Stimulated activated CD8-positive, alpha-beta memory T cell treated with anti-CD3 and anti-CD28 coated beads, Interleukin-7, amount 100 ng/mL, for 1 hour (primary cell): ENCODE measurements around the gene CHAC2.
"Not testable (repeated sequence)": the region's sequence is repeated elsewhere in the genome, so short reads cannot be mapped to it uniquely, and the experiment has no call there.

Source experiments
- DNase-seq, 2 donors: peaks; one replicate each; pipeline ENCODE4 v3.0.0-alpha.2; 2020; ENCODE audit warnings: low read depth in 2 of 2

CHAC2 gene

DNA sequence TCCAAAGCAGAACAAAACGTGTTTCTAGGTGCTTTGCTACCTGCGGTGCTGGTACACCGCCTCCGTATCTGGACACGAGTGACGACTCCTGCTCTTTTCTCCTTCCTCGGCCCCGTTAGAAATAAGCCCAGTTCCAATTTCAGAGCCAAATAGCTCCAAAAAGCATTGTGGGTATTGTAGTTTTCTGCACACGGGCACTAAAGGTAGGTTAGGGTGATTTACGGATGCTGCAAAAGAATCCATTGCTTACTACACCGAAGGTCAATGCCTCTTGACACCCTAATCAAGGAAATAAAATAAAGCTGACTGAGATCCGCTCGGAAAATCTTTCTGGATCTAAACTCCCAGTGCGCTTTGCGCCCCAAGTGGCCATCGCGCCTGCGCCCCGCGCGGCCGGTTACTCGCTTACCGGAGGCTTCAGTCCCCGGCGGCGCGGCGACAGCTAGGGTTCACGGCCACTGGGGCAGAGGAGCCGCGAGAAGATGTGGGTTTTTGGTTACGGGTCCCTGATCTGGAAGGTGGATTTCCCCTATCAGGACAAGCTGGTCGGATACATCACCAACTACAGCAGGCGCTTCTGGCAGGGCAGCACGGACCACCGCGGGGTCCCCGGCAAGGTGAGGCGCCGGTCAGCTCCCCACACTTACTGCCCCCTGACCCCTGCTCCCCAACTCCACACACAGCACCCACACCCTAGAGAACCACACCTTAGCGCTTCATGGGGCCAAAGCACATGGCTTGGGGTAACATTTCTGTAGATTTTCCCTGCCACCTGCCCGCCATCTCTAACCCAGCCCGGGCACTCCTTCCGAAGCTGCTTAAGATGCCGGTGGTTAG, at the start of gene CHAC2:
Gene CHAC2, plus strand, starts transcription at position 400 of the 837 bp plus-strand sequence. Its CDS starts 83 bp downstream, at position 483.
- DNase-seq: peak; percentile 65 to 72

DNA sequence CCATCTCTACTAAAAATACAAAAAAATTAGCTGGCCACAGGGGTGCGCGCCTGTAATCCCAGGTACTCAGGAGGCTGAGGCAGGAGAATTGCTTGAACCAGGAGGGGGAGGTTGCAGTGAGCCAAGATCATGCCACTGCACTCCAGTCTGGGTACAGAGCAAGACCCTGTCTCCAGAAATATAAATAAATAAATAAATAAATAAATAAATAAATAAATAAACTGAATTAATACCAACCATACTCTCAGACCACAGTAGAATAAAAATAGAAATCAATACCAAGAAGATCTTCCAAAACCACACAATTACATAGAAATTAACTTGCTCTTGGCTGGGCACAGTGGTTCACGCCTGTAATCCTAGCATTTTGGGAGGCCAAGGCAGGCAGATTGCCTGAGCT, 46.7 kb upstream of the CHAC2 start:
- DNase-seq: not testable (repeated sequence)

DNA sequence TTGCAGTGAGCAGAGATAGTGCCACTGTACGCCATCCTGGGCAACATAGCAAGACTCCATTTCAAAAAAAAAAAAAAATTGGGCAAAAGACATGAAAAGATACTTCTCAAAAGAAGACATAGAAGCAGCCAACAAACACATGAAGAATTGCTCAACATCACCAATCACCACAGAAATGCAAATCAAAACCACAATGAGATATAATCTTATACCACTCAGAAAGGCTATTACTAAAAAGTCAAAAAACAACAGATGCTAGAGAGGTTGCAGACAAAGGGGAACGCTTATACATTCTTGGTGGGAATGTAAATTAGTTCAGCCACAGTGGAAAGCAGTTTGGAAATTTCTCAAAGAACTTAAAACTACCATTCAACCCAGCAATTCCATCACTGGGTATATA, 43.1 kb upstream of the CHAC2 start:
- no peak for DNase-seq

DNA sequence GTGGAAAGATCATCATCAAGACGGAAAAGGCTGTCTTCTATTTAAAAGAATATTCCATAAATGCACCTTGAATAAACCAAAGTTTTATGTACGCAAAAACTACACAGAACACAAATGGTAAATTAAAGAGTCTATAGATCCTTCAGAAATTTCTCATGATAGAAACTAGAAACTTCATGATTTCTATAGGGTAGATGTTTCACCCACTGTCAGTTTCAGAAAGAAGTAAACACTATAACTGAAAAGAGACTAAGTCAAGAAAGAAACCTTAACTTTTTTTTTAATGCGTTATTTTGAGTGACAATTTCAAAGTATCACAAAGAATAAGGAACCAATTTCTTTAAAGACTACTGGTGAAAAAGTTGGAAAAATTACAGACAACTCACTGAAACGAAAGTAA, 41.9 kb upstream of the CHAC2 start:
- no peak for DNase-seq

DNA sequence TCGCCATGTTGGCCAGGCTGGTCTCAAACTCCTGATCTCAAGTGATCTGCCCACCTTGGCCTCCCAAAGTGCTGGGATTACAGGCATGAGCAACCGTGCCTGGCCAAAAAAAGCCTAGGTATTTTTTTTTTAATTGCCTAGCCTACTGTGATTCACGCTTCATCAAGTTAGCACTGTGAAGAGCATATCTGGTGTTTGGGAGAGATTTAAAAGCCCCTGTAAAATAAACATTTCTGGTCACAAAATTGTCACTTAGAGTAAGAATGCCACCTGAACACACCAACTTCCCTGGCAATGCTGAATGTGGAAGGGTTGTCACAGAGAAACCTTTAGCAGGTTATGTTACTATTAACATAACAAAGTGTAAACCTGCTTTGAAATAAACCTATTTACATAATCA, 39.7 kb upstream of the CHAC2 start:
- DNase-seq: no peak

DNA sequence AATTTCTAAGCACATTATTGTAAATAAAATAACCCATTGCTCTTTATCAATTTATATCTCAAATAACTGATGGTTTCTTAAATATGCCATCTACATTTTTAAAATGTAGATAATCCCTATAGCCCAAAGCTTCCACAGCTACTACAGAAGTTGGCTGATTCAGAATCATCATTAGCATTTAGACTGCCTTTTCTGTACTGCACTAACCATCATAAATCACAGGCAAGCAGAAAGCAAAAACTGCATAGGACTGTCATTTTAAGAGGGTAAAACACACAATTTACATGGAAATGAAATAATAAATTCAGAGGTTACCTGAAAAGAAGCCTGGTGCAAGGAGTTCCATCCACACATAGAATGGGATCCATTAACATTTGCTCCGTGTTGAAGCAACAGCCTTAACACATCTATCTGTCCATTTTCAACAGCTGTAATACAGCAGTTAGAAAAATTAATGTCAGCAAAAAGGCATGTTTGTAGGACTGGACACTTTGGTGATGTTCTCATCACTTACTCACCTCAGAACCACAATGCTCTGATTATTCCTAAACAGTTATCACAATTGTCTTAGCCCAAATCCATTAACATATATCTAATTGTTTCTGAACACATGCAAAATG, 38.4 kb upstream of the CHAC2 start:
- no peak for DNase-seq

DNA sequence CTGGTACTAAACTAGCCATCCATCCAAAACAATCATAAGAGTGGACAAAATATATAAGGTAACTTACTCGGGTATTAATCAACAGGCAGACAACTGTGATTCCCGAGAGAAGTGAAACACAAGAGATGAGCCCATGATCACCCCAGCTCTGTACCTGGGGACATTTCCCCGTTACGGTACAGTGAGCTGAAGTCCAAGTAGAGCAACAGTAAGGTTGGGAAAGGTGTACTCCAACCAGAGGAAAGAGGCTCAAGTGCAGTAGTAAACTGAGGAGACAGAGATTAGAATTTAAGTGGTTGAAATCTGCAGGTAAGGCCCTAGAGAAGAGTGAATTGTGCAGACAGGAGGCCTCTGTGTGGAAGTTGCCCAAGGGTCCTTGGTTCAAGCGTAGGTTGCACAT, 30.5 kb upstream of the CHAC2 start:
- no peak for DNase-seq

DNA sequence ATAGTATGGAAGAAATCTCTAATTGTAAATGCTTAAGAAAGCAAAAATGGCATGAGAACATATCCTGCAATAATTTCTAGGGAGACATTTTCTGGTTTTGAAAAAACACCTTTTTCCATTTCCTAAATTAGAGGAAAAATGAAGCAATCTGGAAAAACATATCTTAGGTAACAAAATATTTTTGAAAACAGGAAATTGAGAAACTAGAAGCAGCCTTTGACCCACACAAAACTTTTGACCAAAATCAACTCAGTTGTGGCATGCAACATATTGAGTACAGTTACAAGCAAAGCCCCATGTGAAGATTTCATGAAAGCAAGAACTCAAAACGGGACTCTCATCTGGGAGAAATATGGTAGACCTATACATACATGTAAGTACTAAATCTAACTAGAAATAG, 28.6 kb upstream of the CHAC2 start:
- no peak for DNase-seq

DNA sequence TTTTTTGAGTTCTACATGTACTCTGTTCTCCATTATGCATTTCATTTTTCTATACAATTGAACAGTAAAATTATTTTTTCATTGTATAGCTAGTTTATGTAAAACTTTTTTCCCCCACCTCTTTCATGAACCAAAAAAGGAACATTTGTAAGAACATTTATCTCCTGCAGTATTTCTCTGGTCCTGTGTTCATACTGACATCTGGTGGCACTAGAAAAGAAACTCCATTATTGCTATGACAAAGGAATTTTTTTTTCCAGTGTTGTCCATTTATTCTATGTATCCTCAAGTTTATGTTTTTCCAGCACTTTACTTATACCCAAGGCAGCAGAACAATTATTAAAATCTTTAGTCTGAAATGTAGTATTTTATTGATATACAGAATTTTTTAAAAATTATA, 27.4 kb upstream of the CHAC2 start:
- DNase-seq: no peak

DNA sequence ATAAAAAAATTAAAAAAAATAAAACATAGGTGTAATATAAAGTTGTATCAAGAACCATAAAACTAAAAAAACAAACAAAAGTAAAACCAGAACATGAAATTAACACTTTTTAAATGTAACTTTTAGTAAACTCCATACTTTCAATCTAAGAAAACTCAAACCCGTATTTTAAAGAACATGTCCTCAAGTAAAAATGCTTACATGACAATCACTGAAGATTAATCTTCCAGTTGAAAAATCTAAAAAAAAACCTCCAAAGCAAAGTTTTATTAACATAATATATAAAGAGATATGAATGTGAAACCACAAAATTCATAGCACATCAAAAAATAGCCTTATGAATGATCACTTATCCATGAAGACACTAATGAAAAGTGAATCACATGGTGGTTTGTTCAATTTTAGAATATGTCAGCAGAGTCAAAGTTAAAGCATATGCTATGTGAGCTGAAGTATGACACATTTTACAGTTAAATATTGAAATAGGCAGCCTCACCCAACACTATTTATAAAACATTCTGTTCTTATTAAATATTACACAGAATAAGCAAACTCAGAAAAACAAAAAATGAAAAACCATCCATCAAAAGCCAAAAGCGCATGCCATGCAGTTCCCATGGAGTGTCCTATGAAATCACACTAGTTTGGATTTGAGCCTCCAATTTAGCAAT, 23.1 kb upstream of the CHAC2 start:
- no peak for DNase-seq

DNA sequence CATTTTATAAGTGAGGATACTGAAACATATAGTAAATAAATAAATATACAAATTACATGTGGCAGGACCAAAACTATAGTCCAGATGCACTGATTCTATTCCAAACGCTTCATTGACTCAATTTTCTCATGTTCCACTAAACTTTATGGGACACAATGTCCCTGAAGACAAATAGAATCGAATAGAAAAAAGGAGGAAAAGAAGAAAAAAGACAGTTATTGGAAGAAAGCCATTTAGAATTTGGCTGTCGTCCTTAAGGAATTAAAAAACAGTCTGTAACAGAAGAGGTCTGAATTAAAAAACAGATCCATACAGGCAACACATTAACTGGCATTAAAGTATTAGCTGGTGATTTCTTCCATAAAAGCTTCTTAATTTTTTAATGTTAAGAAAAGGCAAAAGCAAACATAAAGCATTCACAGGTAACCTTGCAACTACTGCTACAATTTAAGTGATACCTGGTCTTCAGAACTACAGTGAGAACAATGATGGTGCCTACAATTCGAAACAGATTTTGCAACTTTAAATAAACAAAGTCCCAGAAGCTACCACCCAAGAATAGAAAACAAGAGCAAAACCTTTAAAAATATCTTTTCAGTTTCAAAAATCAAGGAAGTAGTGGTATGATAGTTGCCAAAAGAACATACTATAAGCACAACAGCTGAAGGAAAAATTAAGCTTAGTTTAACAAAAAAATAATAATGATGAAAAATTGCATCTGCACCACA, 17.4 kb upstream of the CHAC2 start:
- no peak for DNase-seq

DNA sequence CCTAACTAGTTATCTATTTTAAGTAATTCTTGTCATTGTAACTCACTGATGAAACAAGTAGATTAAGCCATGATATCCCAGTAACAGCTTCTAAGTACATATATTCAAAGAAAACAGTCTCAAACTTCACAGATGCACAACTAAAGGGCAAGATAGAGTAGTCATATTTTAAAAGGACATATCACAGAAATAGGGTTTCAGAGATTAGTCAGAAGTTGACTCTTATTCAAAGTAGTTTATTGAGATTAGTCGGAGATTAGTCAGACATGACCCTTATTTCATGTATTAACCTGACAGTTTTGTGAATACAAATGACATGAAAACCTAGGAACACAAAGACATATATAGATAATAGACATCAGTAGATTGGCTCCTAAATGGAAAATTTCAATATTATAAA, 15.9 kb upstream of the CHAC2 start:
- DNase-seq: no peak

DNA sequence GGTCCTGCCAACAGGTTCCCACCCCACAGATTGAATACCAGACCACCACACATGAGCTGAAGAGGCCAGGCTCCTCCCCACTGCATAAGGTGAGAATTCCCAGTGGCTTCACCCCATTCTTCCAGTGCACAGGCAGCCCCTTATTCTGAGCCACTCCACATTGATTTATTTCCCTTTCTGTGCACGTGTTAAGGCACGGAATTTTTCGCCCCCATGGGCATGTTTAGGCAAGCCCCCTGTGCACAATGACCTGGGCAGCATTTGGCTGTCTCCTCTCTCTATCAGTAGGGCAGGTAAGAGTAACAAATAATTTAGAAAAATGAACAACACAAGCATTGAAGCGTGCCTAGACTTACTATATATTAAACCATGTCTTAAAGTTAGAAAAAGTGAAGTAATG, 15.2 kb upstream of the CHAC2 start:
- DNase-seq: no peak

DNA sequence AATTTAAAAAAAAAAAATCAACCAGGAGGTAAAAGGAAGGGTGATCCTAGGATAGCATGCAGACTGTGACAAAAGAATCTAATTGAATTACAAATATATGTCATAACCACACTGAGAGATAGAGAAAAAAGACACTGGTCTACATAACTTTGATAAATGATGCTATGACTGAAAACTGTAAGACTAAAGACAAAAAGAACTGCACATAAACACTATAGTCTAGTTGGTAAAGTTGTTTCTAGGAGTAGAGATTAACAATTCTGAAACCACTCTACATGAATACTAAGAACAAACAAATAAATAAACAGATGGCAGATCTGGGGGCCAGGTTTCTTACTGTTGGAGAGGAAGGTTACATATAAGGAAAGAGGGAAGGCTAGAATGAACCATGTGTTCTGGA, 14.6 kb upstream of the CHAC2 start:
- no peak for DNase-seq

DNA sequence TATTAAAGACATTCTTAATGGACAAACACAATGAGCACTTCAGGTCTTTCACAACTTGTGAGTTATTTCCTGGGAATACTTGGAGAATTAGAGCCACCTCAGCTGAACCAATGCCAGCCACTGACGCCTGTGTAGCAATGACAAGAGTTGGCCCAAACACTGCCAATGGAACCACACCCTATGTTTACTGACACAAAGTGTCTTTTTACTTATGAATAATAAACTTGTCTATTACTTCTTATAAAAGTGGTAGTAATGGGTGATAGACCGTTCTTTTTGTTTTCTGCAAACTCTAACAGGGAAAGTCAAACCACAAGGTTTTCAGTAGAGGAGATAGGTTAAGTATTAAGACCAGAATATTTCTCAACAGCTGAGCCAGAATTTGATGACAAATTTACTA, 12.5 kb upstream of the CHAC2 start:
- DNase-seq: no peak

DNA sequence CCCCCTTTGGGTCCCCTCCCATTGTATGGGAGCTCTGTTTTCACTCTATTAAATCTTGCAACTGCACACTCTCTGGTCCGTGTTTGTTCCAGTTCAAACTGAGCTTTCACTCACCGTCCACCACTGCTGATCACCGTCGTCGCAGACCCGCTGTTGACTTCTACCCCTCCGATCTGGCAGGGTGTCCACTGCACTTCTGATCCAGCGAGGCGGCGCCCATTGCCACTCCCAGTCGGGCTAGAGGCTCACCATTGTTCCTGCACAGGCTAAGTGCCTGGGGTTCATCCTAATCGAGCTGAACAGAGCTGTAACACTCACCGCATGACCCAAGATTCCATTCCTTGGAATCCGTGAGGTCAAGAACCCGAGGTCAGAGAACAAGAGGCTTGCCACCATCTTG, 11.0 kb upstream of the CHAC2 start:
- DNase-seq: no peak

DNA sequence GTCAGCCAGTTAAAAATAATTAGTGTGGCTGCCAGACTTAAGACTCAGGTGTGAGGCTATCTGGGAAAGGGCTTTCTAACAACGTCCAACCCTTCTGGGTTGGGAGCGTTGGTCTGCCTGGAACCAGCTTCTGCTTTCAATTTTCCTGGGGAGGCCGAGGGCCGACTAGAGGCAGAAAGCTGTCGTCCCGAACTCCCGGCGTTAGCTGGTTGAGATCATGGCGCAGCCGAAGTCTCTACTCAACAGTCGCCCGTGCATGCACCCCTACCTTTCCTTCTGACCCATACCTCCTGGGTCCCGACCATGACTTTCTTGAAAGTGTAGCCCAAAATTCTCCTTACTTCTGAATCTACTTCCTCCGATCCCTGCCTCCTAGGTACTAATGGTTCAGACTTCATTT, 10.4 kb upstream of the CHAC2 start:
- DNase-seq: not testable (repeated sequence)

DNA sequence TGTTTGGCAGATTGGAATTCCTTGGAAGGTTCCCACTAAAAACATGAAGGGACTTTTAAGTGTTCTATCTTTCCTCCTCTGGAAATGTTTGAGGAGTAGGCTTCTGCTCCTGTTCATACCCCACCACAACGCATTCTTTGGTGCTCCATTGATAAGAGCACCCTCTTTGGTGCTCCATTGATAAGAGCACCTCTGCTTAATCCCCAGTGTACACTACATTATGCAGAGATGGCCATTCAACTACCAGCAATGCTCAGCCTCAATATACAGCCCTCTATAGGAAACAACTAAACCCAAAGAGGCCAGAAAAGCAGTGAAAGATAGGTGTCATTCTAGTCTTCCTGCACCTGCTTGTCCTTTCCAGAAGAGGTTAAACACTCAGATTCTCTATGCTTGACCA, 1.8 kb upstream of the CHAC2 start:
- DNase-seq: no peak

DNA sequence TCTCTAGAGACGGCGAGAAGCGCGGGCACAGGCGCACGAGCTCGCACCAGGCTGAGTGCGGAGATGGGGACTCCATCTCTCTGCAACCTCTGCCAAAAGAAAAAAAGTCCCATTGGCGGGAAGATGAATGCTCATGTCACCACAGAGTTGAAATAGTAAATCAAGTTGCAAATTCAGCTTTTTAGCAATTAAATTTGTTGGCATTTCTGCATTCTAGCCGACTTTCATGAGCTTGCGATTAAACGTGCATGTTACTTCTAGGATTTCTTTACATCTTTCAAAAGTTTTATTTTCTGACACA, 588 bp downstream of the CHAC2 start:
- DNase-seq: no peak

DNA sequence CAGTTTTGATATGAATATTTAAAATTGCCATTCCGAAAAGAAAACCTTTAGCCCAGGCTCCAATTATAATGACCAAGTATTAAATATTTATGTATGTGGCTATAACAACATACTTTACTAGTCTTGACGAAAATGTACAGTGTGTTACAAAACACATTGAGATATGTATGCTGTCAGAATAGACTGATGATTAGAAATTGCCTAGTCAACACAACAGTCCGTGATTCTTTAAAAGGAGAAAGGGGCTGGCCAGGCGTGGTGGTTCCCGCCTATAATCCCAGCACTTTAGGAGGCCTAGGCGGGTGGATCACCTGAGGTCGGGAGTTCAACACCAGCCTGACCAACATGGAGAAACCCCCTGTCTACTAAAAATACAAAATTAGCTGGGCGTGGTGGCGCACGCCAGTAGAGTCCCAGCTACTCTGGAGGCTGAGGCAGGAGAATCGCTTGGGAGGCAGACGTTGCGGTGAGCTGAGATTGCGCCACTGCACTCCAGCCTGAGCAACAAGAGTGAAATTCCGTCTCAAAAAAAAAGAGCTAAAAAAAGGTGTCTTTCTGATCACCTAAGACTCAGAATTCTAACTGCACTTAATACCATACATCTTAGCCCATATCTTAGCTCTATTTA, 1.8 kb downstream of the CHAC2 start:
- DNase-seq: no peak

DNA sequence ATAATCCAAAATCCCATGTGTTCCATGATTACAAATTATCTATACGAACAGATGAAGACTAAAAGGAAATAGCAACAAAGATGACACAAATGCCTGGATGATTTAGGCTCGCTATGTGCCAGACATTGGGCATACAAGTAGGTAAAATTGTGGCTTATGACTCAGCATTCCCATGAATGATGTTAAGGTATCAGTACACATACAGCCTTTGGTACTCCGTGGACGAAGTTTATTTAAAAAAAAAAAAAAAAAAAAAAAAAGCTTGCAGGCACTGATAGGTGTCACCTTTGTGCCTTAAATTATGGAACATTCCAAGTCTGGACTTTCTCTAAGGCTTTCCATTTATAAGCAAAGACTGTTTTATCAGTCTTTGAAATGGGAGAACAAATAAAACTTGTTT, 2.7 kb downstream of the CHAC2 start:
- no peak for DNase-seq

DNA sequence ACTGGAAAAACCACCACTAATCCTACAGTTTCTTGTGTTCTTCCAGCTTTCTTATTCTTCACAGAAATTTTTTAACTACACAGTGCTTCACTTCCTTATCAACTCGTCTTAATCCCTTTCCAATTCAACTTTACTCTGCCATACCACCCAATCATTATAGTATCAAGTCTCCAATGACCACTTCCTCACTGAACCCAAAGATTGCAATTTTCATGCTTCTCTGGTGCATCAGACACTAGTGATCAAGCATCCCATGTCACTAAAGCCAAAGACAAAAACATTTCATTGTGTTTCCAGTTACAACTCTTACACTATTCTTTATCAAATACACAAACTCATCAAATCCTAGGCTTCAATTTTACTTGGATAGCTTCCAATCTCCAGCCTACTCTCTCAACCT, 9.5 kb downstream of the CHAC2 start:
- DNase-seq: no peak
